ENCODE measurements around the gene HGF.
A peak's percentile ranks its signal among the peaks of the same experiment; 100 is the strongest.

HGF gene

DNA sequence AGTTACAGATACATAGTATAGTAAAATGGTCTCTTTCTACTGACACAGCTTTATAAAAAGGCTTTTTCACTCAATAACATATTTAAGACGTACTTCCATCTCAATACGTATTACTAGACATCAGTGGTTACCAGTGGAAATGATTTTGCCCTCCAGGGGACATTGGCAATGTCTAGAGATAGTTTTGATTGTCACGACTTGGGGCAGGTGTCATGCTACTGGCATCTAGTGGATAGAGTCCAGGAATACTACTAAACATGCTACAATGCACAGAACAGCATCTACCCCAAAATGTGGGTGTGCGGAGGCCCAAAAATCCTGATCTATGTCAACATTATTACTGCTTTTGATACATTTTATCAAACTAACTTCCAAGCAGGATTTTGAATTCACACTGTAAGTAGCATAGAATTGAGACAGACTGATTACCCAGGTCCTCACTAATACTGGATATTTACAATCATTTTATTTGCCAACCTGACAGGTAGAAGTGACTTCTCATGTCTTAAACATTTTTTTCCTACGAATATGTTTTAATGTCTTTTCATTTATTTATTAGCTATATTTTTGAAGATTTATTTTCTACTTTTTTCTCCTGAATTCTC, 53.8 kb downstream of the HGF start:
- FAIRE-seq: no peak

DNA sequence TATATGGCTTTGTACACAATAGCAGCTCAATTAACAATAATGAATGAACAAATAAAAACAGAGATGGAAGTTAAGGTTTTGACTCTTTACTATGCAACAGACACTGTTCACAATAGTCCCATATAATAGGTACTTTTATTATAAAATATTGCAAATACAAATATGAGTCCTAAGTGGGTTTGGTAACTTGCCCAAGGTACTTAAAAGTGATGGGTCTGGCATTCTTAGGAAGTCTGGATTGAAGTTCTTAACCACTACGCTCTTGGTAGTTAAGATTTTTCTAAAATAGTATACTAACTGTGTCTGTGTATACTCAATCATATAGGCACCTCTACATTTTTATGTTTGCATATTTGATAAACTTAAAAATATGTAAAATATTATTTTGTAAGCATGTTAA, 55.5 kb downstream of the HGF start:
- FAIRE-seq: no peak

DNA sequence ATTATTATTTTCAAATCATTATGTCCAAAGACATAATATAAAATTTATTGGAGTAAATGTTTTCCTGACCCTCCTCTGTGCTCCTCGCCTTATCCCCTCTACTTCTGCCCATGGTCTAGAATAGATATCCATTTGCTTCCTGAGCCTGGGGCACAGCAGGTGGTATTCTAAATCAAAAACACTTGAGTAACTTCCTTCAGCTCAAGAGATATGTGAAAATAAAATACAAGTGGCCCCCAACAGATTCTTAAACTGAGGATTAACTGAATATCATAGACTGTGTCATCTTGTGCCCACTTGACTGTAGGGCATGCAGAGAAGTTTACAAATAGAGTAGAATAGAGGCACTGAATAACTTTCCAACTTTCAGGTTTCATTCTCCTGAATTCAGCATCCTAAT, 59.1 kb downstream of the HGF start:
- no peak for FAIRE-seq

DNA sequence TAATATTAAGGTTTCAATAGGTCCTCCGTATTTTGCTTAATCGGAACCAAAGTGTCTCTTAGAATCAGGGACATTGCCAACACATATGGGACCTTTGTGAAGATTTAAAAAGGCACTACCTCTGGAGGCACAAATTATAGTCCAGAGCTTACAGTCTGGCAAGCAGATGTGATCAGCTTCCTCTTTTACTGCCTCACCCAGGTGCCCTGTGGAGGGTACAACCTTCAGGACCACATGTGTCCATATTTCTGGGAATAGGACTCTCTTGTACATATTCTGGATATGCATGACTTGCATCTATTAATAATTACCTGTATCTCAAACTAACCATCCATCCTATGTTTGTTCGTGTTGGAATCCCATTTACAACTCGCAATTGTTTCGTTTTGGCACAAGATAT, 60.0 kb downstream of the HGF start:
- no peak for FAIRE-seq

DNA sequence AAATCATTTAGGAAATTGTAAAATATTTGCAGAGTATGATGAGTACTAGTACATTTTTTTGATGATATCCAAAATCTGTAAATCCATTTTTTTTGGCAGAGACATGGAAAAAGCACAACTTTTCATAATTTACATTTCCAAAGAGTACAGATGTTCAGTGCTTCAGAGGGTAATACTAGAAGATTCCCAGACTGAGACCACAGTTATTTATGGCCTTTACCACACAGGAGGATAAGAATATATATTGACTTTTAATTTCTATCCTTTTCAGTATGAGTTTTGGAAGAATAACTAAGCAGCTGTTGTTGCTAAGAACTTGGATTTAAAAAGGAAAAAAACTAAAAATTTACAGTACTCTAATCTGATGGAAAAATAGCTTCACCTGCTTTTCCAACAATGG, 61.9 kb downstream of the HGF start:
- FAIRE-seq: no peak

DNA sequence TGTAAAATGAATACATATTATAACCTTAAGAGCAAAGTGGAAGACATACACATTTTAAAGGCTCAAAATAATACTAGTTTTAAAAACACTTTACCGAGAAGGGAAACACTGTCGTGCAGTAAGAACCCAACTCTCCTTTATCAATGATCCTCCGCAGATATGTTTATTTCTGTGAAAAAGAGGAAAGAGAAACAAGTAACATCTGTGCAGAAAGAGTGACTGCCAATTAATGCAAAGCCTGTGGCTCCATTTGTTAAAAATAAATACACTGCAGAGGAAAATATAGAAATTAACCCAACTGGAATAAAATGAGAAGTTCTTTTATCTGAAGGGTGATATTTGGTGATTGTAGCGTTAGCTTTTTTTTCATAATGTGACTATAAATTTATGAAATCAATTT, 62.7 kb downstream of the HGF start:
- no peak for FAIRE-seq

DNA sequence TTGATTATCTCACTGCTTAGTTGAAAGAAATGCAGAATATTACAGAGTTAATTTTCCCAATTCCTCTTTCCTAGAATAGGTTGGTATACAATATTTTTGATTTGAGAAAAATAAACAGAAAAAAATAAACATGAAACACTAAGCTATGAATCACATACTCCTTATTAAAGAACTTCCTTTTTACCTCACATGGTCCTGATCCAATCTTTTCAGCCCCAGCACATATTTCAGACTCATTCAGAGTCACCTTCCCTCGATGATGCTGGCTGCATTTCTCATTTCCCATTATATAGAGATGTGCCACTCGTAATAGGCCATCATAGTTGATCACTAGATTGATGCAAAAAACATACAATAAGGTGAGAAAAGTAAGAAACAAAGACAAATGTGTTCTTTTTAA, 64.6 kb downstream of the HGF start:
- no peak for FAIRE-seq

DNA sequence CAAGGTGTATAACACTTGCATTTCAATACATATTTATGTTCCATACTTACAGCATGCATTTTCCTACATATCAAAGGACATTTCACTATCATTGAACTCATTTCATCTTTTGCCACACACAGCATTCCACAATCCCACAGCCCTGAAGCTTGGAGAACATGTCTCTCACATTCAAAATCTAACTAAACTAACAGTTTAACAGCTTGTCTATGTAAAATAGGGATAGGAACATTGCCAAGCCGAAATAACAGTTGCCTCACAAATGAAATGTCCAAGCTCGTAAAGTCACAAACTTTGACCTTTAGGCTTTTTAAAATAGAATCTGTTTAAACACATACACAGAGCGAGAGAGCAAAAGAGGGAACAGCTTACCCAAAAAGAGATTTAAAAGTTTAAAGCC, 65.3 kb downstream of the HGF start:
- no peak for FAIRE-seq

DNA sequence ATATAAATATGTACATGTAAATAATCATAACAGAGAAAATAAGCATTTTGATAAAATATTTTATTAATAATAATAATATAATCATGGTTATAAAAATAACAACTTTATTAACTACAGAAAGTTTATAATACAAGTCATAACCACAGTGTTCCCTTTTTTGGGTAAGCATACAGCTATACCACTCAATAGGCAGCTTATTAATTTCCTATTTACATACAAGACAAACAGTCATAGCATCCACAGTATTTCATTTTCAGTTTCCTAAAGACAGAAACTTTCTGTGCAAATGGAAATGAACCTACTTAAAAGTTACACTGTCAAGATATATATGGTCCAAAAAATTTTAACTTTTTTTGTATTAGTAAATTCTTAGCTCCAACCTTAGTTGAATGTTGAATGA, 70.9 kb downstream of the HGF start:
- FAIRE-seq: no peak

DNA sequence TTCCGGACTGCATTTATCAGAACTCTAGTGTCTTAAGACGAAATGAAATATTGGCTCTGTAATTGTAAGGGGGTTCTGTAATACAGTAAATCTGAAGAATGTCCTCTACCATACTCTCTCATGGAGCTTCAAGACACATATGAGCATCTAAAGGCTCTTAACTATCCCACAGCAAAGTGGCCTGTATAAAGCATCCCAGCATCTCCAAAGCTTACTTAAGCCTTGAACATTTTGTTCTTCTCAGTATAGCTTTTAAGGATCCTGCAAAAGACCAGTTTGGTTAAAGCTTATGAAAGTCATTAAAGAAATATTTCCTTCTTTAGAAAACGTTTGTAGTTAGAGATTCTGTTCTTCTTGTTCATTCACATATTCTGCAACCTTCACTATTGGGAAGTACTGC, 75.1 kb downstream of the HGF start:
- no peak for FAIRE-seq

DNA sequence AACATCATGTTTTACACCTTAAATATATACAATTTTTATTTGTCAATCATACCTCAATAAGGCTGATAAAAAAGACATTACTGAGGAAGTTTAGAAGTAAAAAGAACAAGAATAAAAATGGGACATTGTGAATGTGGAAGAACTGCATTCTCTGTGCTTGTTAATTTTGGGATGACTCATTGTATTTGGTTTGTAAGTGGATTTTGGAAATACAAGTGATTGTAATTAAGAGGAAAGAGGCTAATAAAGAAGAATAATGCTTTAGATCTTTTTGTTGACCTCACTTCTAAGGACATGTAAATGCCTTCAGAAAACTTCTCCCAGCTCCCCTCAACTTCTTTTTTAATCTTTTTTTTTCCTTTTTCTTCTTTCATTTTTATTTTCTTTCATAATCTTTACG, 76.0 kb downstream of the HGF start:
- peak; percentile 90 for FAIRE-seq

DNA sequence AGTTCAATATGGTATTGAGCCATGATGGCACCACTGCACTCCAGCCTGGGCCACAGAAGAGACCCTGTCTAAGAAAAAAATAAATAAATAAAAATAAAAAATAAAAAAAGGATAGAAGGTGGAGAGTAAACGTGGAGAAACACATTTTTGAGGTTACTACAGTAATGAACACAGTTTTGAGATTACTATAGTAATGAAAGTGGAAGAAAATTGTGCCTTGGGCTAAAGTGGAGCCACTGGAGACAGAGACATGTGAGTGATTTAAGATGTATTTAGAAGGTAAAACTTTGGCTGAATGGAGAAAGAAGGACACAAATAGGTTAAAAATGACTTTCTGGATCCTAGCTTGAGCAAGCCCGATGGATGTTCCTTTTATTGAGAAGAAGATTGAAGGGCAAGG, 76.8 kb downstream of the HGF start:
- FAIRE-seq: no peak

DNA sequence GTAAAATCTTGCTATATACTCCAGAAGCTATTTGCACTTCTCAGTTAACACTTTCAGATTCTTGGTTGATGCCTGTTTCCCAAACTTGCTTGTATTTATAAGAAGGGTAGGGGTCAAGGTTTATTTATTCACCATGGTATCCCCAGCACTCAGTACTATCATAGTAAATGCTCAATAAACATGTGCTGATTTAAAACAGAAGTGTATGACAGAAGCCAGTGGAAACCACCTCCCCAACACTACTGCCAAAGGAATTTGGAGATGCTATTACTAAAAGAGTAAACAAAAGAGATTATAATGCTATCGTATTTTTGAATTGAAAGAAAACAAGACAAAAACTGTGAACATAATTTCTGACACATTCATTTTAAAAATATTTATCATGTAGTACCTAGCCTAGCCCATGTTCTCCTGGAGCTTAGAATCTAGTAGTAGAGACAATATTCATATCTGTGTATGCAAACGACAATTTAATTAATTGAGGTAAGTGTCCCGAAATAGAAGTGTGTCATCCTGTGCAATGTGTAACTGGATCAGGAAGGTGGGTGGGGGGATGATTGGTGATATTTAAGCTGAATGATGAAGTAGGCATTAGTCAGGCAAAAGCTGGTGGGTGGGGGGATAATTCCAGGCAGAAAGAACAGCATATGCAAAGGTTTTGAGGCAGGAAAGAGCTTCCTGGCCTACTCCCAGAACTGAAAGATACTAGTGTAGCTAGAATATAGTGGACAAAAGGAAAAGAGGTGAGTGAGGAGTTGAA, 77.5 kb downstream of the HGF start:
- peak; percentile 66 for FAIRE-seq

DNA sequence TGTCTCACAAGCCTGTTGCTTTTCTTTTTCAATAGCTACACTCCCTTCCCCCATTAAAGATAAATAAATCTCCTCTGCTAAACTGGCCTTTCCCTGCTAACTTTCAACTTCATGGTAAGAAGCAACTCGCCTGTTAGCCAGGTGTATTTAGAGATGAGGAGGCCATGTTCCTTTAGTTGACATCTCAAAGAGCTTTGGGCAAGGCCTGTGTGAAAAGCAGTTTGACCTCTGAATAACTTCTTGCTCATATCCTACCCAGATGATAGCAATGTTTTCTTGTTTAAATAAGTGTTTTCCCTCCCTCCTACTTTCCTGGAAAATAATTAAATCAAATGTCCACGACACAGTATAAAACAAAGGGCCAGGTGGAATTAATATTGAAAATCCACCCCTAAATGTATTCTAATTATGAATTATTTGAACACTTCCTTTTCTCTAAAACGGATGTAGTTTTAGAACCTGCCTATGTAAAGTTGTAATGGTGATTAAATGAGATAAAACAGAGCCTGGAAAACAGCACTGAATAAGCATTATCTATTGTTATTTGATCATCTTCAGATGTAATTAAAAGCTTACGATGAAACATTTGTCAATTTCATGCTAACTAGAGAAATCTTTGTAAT, 78.5 kb downstream of the HGF start:
- no peak for FAIRE-seq

DNA sequence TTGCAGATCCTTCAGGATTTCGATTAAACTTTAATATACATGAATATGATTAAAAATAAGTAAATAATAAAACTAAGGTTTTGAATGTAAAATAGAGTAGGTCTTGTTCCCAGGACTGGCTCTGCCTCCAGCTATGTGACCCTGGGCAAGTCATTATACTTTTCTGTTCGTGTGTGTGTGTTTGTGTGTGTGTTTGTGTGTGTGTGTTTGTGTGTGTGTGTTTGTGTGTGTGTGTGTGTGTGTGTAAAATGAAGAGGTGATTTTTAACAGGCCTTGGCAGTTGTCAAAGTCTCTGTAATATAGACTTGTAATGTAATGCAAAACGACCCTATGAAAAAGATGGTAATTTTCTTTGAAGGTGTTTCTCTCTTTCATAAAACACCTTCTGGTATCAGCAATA, 79.2 kb downstream of the HGF start:
- FAIRE-seq: no peak

DNA sequence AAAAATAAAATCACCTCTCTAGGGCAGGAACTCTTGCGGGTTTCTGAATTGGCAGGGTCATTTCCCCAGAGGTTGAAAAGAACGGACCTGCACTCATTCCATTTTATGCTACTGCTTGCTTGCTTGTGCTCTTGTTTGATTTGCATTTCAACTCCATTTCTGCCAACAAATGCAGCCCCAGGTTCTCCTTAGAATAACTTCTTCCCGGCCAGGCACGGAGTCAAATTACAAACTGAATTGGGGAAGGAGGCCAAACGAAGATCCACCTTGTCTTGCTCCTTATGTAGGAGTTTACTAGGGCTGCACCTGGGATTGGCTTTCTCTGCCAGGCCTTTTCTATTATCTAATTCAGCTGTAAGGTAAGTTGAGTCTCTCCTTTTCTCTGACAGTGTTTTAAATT, 79.6 kb downstream of the HGF start:
- FAIRE-seq: no peak

DNA sequence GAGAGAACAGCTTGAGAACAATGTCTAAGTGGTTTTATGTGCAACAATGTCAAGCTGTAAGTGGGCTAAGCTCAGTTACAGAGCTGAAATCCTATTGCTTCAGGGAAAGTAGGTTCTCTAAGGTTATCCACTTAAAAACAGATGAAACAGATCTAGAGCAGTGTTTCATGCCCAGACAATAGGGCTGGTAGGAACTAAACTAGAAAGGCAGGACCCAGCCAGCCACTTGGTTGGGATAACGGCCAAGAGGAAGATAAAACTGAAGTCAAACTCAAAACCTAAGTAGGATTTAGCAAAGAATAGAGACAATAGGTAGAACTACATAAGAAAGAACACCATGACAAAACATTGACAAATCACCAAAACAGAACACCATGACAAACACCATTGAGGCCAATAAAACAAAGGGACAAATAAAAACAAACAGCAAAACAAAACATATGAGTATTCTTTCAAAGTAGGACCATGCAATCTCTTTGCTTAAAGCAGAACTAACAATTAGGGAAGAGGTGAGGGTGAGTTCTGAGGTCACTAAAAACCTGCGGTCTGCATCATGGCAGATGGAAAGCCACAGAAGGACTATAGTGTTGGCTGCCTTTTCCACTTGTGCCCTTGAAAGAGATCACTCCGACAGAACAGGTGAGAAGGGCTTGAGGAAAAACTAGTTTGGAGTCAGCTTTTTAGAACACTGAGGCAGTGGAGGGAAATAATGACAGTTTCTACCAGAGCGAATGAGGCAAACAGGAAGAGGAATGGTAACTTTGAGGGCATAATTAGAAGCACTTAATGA, 81.0 kb downstream of the HGF start:
- no peak for FAIRE-seq

DNA sequence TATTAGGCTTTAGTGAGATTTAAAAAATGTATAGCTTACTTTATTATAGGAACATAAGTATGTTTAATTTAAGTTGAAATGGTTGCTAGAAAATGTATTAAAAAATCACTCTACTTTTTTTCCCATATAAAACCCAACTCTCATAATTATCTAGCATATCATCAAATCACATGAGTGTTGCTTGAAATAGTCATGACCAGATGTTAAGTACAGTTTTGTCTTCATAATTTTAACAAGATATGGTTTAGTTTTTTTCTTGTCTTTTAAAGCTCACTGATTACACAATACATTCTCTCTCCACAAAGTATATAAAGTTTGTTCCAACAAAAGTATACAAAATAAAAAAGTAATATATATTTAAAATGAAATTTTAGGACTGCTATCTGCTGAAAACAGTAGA, 82.8 kb downstream of the HGF start:
- no peak for FAIRE-seq

DNA sequence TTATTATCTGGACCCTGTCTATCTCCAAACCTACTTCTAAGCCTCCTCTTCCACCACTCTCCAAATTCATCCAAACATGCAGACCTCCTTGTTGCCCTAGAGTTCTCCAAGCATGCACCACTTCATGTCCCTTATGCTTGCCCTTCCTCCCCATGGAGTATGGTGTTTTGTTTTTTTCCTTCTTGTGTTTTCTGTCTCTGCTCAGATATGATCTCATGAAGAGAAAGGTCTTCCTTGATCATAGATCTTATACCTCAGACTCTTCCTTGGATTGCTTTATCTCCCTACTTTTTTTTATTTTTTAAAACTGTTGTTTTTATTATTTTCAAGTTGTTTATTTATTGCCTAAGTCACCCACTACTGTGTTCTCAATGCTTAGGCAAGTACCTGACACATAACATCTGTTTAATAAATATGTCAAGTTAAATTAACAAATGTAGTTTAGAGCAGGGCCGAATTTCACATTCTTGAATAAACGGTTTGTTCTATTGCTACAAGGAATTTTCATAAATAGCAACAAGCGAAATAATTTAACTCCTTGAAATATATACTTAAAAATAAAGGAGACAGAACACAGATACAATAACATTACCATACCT, 84.5 kb downstream of the HGF start:
- FAIRE-seq: peak; percentile 89

DNA sequence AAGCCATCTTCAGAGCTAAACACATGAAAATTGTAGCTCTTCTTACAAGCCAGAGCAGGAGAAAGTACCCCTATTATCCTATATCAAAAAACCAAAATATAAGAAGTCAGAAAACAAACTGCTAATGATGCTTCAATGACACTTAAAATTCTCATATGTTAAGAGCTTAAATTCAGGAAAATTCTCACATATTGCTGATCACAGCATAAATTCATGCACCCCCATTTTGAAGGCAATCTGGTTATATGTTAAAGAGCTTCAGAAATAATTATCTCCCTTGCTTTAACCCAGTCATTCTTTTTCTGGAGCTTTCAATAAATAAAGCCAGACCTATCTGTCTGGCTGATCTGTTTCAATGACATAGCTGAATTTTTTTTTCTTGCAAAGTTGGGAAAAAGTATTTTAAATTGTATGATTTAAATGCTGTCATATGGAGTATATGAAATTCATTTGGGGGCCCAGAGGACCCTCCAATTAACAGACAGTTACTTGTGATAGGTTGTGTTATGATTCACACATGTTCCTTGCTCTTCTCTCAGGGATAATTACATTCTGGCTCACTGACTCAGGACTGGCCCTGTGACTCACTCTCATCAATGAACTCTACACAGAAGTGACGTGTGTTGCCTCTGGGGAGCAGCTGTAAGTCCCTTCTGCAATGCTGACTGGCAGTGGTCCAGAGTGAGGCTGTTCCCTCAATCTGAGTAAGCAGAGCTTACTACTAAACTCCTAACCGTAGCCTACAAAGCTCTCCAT, 85.2 kb downstream of the HGF start:
- peak; percentile 81 for FAIRE-seq

DNA sequence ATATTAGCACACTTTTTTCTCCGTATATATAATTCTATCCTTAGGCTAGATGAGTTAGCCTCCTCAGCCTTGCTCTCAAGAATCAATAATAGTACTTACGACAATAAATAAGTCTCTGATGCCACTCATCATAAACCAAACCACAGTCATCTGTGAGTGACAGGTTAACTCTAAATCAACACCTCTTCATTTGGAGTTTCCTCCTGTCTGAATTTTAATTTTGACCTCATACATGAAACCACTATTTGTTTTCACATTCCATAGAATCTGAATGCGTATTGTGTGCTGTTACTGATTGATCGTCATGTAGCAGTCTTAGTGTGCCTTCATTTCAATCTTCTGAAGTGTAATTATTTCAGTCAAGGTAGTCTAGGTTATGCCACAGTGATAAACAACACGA, 85.8 kb downstream of the HGF start:
- FAIRE-seq: no peak

DNA sequence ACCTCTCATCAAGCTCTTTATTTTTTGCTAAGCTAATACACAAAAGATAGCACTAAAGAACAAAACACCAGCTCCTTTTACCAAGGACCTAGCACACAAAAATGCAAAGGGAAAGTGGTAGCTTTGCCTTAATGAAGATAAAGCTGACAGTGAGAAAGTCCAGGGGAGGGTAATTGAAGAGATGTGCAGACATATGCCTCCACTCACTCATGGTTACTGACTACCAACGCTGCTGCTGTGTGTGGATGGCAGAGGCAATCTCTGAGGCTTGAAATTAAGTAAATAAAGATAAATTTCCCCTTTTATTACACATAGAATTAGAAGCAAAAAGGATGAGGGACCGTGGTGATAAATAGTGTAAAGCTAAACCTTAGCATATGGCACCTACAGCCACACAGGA, 87.0 kb downstream of the HGF start:
- no peak for FAIRE-seq

DNA sequence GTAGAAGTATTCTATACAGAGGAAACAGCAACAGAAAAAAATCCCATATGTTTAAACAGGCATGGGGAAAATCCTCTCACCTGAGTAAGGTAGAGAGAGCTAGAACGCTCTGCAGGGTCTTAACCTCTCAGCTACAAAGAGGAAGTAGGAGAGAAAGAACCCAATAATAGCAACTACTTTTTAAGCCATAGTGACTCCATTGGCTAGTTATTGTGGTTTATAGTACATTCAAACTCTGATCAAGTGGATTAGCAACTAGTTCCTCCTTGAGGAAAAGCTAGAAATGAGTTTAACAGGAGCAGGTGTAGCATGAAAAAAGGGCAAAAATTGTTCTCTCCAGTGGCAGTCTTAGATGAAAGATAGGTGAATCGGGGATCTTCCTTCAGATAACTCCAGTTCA, 89.7 kb downstream of the HGF start:
- FAIRE-seq: no peak

All from endometrium (tissue), 2 donors.